IPS-18c (cell line): ENCODE data around the gene PRSS21.

ENCODE experiments used
- H3K4me3 ChIP-seq: 2 replicates; pipeline ENCODE4 v1.7.0; 2013; ENCODE audit warnings: low read depth, mild to moderate bottlenecking, low read length, moderate library complexity; ENCODE audit not compliant: insufficient read depth
- H3K9me3 ChIP-seq: one replicate; pipeline ENCODE4 v1.6.1; 2013; ENCODE audit warnings: mild to moderate bottlenecking, low read length, moderate library complexity; ENCODE audit not compliant: control insufficient read depth, insufficient read depth

PRSS21 gene

DNA sequence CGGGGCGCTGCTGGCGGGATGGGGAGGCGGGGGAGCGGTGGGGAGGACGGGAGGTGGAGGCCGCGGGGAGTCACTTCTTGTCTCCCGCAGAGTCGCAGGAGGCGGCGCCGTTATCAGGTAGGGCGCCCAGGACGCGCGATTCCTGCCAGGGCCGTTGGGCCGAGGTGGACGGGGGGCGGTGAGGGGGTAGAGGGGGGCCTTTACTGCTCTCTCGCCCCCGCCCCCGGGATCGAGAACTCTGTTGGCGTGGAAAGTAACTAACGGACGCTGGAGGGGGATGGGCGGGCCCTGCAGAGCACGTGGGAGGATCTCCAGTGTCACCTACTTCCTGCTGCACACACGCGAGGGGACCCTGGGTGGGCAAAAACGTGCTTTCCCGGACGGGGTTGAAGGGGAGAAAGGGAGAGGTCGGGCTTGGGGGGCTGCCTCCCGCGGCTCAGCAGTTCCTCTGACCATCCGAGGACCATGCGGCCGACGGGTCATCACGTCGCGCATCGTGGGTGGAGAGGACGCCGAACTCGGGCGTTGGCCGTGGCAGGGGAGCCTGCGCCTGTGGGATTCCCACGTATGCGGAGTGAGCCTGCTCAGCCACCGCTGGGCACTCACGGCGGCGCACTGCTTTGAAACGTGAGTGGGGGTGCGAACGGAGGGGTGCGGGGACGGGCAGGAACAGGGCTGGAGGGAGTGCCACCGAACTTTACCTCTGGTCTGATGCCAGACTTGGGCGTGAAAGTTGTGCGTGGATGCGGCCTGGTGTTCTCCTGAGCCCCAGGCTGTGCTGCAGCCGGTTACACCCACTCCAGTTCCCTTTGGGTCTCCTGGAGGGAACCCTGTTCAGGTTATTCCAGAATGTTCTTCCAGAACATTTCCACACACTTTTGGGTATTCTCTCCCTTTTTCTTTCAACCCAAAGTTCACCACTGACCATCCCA lies 569 bp downstream of the PRSS21 start:
- H3K4me3 ChIP-seq: no peak overlapping the region
- H3K9me3 ChIP-seq: no peaks in the 10 kb centered on the region

DNA sequence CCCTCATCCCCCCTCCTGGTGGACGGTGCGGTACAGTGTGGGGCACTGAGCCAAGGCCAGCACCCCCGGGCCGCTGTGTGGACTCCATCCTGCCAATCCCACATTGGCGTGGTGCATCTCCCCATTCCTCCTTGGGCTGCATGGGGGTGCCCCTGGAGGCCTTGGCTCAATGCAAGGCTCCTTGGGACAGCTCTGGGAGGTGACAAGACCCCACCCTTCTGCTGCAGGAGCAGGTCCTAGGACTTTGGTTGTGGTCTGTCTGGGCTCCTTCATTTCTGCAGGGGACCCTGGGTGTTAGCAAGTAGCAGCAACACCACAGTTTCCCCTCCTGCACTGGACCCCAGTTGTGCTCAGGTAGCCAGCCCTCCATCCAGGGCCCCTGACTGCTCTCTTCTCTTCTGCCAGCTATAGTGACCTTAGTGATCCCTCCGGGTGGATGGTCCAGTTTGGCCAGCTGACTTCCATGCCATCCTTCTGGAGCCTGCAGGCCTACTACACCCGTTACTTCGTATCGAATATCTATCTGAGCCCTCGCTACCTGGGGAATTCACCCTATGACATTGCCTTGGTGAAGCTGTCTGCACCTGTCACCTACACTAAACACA lies 1.3 kb downstream of the PRSS21 start:
- H3K9me3 ChIP-seq: no peaks in the 10 kb centered on the region
- H3K4me3 ChIP-seq: no peak overlapping the region

DNA sequence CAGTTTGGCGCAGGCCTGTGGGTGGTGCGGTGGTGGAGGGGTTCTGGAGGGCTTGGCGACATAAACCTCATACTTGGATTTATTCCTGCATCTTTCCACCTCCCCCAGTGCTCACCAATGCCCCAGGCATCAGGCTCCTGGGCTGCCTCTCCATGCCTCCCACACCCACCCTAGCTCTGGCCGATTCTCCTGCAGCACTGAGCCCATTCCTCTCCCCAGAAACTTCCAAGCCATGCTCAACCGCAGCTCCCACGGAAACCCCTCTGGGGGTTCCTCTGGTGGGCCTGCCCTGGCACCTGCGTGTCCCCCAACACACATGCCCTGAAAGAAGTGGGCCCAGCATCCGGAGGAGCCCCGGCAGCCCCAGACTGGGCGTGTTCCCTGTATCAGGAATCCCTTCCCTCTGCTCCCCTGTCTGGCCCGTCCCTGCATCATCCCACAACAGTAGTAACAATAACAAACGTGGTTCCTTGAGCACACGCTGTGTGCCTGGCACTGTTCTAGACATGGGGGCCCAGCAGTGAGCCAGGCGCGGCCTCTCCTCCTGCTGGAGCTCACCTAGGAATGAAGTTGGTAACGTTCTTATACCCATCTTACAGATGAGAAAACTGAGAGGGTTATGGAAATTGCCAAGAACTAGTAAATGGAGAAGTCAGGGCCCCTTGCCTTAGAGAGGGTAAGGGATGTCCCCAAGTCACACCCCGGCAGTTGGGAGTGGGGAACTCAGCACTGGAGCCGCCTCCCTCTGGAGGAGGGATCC lies 2.3 kb downstream of the PRSS21 start:
- Histone ChIP-seq H3K9me3 (no peaks in the 10 kb centered on the region), H3K4me3 (no peak overlapping the region)

DNA sequence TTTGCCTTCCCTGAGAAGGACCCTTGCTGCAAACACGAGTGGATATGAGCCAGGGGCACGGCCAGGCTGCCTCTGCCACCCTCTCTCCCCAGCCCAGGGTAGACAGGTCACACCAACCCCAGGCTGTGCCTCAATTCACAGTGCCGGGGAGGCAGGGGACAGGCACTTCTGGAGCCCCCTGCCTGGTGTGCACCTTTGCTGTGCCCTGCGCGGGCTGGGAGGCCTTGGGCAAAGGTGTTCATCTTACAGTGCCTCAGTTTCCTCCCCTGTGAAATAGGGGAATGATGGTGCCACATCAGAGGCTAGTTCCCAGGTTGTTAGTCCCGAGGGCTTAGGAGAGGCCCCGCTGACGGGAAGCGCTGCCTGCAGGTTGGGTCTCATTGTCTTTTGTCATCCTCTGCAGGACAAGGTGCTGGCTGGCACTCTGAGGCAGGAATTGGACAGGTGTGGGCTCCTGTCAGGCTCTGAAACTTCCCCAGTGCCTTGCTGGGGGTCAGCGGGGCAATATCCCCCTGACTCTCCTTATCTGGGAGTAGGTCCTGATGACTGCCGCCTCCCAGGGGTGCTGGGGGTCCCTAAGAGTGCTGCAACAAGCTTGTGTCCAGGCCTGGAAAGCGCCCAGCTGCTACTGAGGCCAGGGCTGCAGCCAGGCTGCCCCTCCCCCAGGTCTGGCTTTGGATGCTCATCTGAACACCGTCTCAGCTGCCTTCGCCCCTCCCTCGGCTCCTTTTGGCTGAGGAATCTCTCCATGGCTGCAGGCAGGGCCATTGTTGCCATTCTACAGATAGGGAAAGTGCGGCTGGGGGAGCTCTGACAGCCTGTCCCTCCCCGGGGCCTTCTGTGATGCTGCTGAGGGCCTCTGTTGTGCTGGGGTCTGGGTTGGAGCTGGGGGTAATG lies 3.1 kb downstream of the PRSS21 start:
- Histone ChIP-seq H3K4me3 (no peak overlapping the region), H3K9me3 (no peaks in the 10 kb centered on the region)

DNA sequence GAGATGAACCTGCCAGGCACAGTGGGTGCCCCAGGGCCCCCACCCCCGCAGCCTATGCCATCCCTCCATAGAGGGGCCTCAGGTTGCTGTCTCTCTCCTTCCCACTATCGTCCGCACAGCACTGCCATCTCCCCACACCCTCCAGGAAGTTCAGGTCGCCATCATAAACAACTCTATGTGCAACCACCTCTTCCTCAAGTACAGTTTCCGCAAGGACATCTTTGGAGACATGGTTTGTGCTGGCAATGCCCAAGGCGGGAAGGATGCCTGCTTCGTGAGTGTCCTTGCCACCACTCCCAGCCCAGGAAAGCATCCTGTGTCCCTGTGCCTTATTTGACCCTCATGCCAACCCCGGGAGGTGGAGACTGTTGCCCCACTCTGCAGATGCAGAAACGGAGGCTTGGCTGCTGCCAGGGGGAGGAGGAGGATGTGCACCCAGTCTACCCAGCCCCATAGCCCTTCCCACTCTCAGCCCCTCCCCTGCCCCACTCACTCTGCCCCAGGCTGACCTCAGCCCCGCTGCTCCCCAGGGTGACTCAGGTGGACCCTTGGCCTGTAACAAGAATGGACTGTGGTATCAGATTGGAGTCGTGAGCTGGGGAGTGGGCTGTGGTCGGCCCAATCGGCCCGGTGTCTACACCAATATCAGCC lies 3.9 kb downstream of the PRSS21 start:
- Histone ChIP-seq H3K9me3 (no peaks in the 10 kb centered on the region), H3K4me3 (no peak overlapping the region)

DNA sequence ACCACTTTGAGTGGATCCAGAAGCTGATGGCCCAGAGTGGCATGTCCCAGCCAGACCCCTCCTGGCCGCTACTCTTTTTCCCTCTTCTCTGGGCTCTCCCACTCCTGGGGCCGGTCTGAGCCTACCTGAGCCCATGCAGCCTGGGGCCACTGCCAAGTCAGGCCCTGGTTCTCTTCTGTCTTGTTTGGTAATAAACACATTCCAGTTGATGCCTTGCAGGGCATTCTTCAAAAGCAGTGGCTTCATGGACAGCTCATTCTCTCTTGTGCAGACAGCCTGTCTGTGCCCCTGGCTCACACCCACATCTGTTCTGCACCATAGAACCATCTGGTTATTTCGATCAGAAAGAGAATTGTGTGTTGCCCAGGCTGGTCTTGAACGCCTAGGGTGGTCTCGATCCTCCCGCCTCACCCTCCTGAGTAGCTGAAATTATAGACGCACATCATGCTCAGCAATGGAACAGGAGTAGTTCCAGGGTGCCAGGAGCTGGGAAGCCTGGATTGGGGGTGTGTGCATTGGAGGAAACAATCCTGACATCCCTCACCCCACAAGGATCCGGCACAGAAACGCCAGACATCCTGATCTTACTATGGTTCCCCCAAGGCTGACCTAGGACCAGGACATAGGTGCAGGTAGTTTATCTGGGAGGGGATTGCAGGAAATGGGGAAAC lies 4.6 kb downstream of the PRSS21 start:
- H3K4me3 ChIP-seq: no peak overlapping the region
- no peaks in the 10 kb centered on the region for H3K9me3 ChIP-seq

DNA sequence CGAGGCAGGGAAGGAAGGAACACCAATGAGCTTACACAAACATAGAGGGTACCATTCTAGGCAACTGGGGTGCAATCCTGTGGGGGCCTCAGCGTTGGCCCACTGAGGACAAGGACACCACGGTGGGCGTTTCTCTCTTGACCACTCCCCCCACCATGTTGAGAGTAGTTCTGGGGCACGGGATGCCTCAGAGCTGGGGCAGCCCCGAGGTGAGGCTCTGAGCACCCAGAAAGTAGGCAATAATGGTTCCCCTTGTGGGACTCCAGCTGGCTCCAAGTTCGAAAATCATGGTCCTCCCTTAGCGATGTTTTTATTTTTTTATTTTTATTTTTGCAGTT lies 5.1 kb downstream of the PRSS21 start:
- H3K4me3 ChIP-seq: no peak overlapping the region
- H3K9me3 ChIP-seq: no peaks in the 10 kb centered on the region

DNA sequence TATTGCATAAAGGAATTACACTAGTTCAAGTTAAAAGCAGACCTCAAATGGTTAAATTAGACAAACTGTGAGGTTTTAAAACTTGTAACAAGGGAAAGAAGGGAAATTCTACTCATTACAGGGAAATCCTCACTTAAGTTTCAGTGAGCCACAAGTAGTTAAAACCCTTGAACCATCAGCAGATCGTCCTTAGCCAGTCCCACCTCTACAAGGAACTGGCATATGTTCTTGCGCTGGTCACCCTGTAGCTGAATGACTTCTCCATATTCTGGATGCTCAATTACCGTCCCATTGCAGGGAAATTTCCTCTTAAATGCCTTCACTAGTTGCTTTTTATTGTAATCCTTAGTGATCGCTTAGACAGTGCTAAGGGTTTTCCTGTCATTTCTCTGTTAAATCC lies 5.5 kb downstream of the PRSS21 start:
- Histone ChIP-seq H3K4me3 (no peak overlapping the region), H3K9me3 (no peaks in the 10 kb centered on the region)

DNA sequence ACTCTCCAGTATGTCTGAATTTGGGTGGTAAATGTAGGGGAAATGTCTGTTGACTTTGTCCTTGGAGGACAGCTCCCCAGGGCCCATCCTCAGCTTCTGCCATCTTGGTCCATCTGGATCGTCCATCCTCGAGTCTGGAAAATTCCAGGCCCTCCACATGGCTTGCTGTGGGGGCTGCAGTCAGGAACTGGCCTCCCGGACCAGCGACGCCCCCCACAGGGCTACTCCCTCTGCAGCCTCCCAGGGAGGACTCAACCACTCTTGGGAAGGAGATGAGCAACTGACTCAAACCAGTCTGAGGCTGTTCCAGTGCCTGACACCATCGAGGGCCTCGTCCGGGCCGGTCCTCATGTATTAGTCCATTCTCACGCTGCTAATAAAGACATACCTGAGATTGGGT lies 7.6 kb downstream of the PRSS21 start:
- Histone ChIP-seq H3K4me3 (no peak overlapping the region), H3K9me3 (no peaks in the 10 kb centered on the region)

DNA sequence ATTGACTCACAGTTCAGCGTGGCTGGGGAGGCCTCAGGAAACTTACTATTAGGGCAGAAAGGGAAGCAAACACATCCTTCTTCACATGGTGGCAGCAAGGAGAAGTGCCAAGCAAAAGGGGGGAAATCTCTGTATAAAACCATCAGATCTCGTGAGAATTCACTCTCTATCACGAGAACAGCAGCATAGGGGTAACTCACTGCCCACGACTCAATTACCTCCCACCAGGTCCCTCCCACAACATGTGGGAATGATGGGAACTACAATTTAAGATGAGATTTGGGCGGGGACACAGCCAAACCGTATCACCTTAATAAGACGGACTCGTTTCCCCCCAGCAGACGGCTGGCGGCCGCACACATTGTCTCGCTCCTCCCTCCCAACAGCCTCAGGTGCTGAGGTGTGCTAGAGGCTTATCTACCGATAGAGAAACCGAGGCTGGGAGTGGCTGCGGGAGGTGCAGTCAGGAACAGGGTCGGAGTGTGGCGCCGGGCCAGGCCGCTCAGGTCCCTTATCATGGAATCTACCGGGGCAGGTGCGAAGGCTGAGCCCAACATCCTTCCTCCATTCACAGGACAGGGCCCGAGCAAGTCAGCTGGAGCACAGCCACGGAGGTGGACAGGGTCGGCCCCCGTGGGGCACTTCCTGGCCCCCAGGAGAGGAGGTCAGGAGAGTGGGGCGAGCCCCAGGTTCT lies 8.2 kb downstream of the PRSS21 start:
- Histone ChIP-seq H3K4me3 (no peak overlapping the region), H3K9me3 (no peaks in the 10 kb centered on the region)

DNA sequence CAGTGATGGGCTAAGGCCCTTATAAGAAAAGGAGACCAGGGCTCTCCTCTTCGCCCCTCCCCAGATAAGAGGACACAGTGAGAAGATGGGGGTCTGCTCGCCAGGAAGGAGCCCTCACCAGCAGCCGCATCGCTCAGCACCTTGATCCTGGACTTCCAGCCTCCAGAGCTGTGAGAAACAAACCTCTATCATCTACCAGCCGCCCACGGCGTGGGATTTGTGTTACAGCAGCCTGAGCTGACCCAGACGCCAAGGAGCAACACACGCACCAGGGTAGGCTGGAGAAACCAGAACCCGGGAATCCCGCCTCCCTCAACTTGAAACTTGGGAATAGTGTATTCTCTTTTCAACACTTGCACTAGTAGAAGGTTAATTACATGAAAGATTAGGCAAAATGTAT lies 8.9 kb downstream of the PRSS21 start:
- no peak overlapping the region for H3K4me3 ChIP-seq
- H3K9me3 ChIP-seq: no peaks in the 10 kb centered on the region

DNA sequence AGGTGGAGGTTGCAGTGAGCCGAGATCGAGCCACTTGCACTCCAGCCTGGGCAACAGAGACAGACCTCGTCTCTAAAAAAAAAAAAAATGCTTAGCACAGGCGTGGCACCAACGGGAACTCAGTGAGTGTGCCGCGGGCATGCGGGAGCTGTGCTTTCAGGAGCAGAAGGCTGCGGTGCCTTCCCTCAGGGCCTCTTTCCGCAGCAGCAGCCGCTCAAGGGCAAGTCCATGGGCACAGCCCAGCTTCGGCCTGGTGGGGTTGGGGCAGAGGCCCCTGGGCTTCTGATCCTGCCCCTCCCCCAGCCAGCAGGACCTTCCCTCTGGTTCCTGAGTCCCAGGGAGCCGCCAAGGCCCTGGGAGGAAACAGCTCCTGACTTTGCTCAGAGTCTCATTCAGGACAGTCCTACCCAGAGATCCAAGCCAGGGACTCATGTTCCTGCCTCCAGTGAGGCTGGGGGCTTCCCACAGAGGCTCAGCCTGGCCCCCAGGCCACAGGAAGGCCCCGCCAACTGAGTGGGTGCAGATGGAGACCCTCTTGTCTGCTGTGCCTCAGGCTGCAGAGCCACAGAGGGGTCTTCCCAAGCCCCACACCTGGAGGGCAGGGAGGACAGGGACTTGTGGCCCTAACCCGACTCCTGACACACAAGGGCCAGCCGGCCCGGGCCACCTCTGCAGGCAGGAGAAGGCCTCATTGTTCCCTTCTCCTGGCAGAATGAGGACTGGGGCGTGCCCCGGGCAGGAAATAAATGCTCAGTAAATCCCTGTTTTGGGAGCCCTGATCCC lies 9.7 kb downstream of the PRSS21 start:
- Histone ChIP-seq H3K4me3 (no peak overlapping the region), H3K9me3 (no peaks in the 10 kb centered on the region)

DNA sequence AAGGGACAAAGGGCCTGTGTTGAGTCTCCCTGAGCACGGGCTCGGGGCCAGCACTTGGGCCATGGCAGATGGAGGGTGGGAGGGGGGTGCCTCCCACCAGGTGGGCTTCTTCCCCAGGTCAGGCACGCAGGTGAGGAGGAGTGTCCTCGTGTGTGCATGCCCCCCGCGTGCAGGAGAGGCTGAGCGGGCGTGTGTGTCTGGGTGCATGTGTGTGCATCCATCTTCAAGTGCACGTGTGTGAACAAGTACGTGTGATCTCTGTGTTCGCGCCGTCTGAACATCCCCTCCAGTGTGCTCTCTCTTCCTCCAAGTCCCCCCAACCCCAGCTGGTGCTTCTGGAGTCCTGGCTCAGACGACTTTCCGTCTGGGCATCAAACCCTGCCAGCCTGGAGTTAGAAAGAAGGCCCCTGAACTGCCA lies 10.3 kb downstream of the PRSS21 start:
- H3K4me3 ChIP-seq: no peak overlapping the region
- no peaks in the 10 kb centered on the region for H3K9me3 ChIP-seq

DNA sequence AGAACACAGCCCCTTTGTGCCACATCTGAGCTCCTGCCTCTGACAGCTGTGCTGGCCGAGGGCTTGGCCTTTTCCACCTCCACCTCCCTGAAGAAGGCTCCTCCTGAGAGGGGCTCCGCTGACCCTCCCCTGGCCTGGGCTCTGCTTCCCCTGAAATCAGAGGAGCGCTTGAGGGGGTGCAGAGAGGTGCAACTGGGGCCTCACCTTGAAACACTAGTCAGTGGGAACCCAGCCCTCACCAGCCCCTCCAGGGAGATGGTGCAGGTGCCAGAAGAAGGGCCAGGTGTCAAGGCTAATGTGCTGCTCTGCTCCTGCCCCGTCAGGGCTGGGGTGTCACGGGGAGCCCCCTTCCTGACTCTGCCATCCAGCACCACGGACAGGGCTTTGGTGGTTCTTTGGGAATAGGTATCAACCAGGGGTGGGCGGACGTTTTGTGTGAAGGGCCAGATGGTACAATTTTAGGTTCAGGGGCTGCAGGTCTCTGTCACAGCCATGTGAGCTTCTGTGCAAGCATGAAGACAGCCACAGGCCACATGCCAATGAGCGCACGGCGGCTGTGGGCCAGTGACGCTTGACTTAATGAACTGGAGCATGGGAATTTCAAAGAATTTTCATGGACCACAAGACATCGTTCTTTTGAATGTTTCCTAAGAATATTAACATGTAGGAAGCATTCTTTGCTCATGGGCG lies 10.9 kb downstream of the PRSS21 start:
- Histone ChIP-seq H3K4me3 (no peak overlapping the region), H3K9me3 (no peaks in the 10 kb centered on the region)

DNA sequence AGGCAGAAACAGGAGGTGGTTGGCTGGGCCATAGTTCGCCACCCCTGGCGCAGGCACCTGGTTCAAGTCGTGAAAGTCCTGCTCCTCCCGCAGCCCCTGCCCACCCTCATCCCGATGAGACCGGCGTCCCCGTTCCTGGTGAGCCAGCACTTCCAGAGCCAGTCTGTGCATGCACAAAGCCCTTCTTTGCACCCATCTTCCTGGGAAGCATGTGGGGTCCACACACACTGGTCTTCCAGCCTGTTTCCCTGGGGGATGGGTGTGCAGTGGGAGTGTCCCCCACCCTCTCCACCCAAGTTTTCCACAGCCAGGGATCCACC lies 11.4 kb downstream of the PRSS21 start:
- no peaks in the 10 kb centered on the region for H3K9me3 ChIP-seq
- H3K4me3 ChIP-seq: no peak overlapping the region
